Stimulated activated CD8-positive, alpha-beta memory T cell treated with anti-CD3 and anti-CD28 coated beads, Interleukin-12 subunit alpha, Interleukin-12 subunit beta, amount 100 ng/mL, for 1 hour (primary cell): Measurements from ENCODE around the gene STX7.

Source experiments
- DNase-seq: peaks from one replicate; pipeline ENCODE4 v3.0.0-alpha.2; 2020; ENCODE audit warnings: low read depth

The STX7 gene

DNA sequence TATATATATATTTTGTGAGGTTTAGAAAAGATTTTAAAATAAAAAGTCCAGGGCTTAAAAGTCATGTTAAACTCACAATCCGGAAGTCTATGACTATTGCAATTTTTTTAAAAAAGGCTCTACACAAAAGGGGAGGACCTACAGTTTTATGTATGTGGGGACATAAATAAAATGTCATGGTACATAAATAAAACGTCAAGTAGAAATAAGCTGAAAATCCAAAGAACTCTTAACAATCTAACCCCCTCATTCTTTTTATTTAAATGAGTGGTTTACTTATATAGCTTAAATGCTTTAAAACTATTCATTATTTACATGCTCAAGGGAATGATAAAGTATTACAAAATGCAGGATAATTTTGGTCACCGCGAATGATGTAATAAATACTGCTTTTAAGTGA lies 36.2 kb downstream of the STX7 start:
- DNase-seq: no peak

DNA sequence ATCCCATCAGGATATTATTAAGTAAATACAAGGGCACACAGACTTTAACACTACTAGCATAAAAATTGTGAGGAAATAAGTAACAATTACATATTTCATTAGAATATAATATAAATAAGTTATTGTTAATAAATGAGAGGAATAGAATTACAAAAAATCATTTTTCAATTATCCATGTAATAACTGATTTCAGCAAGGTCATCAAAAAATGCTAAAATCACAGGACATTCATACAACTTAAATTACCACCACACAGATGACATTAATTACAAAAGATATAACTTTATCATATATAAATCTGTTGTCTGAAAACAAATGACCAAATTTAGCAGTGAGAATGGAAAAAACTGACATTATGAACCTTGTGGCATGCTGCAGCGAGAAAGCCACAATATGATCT lies 37.0 kb downstream of the STX7 start:
- no peak for DNase-seq

DNA sequence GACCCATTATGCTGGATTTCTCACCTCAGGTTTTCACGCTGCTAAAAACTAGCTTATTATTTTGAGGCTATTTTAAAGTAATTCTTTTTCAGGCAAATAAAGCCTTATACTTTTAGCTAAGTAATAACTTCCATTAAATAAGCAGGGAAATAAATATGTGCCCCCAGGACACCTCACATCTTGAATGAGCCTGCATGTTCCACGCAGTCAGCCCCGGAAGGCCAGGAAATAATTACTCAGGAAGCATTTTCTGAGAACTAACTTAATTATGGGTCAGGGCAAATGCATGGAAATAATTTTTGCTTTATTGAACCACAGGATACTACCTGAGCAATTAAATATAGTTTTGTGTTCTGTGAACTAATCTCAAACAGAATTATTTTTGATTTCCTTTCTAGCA lies 41.1 kb downstream of the STX7 start:
- DNase-seq: no peak

DNA sequence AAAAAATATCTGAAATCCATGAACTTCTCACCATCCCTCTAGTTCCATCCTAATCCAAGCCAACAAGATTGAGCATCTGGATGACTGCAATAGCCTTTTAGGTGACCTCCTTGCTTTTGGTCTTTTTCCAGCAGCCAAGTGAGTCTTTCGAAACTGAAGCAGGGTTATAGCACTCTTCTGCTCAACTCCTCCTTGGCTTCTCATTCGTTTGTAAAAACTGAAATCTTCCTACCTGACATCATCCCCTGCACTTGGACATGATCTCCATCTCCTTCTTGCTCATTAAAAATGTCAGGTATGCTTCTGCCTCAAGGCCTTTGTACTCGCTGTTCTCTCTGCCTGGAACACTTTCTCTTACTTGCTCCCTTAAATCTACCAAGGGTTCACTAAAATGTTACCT lies 46.0 kb downstream of the STX7 start:
- no peak for DNase-seq

DNA sequence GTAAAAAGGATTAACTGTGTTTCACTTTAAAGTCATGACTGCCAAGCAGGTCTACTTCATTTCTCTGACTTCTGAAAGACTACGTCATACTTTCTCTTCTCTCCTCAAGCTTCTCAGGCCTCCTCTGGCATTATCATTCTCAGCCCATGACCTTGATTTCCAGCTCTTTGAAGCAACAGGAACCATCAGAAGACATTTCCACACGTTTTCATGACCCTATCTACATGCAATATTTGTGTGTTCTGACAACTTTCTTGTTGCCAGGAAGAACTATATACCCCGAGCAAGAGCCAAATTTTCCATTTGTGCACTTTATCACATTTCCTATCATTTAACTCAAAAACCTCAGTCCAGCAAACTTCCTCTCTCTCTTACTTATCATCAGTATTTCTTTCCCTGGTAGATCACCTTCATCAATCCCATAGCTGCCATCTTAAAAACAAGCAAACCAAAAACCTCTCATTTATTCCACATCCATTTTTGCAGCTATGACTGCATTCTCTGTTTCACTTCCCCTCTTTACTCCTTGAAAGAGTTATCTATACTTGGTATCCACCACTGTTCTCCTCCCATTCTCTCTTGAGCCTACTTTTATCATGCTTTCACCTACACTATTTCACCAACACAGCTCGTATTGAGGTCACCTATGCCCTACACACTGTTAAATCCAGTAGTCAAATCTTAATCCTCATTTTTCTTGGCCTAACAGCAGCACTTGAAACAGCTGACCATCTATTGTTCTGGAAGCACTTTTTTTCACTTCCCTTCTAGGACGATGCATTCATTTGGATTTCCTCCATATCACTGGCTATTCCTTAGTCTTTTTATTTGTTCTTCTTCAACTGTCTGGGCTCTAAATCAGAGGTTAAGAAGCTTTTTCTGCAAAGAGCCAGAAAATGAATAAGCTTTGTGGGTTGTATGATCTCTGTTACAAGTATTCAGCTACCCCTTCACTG lies 47.1 kb downstream of the STX7 start:
- no peak for DNase-seq

GRCh38 chr6:132464538-132465256 lies 48.2 kb downstream of the STX7 start:
- no peak for DNase-seq

- DNase-seq: no peak
These were observed 51.0 kb downstream of the STX7 start for GRCh38 chr6:132461958-132462357.

GRCh38 chr6:132459605-132459952 lies 53.3 kb downstream of the STX7 start:
- no peak for DNase-seq

DNA sequence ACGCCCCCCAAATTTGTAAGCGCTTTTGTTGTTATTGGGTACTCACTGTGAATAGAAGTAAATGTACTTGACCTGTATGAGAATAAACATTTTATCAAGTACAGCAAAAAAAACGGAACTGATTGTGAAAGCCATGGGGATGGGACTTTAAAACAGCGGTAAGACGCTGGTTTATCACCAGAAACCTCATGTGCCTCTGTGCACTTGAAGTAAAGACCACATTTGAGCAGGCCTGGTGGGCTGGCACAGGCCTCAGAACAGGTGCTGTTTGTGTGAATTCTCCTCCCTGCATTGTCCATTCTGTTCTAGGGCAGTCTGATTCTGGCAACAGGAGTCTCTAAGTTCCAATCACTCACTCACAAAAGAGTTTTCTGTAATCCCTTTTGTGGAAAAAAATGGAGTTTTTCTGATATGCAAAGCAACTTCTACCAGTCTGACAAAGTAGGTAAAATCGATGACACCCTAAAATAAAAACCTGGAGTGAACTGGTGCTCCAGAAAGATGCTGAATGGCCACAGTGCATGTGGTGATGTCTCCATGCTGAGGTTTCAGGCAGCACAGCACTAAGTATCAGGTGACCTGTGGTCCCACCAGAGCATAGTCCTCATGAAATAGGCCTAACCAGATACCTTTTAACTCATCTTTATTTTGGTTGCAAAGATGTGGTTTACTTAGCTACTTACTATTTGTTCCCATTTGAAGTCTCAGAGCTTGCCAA lies 53.9 kb downstream of the STX7 start:
- DNase-seq: no peak

DNA sequence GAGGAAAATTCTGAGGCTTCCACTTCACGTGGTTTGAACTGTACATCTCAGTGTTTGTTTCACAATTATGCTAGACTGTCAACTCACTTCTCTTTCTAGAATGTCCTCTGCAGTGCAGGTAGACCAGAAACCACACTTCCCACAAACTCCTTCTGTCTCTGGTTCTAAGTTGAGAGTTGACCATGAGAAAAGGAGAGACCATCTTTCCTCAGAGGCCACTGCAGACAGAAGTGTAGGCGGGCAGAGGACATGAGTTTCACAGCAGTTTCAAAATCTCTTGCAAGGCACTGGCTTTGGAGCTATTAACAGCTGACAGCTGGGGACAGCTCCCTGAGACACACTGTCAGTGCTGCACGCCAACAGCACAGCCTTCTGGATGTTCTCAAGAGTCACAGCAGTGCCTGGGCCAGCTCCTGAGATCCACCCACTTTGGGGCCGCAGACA lies 56.2 kb downstream of the STX7 start:
- no peak for DNase-seq

DNA sequence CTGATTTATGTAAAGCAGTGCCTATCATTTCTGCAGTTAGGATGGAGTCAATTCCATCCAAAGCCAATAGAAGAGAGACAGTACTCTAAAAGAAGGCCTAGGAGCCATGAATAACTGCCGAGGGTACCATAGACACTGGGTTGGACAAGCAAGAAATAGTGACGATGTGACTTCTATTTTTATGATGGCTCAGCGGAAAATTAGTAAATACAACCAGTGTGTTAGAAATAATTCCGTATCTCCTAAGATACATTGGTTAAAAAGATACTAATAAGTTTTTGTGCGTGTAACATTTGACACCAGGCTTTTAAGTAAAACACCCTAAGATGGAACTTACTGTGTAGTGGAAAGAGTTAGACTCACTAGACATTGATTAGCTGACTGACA lies 66.1 kb downstream of the STX7 start:
- no peak for DNase-seq

DNA sequence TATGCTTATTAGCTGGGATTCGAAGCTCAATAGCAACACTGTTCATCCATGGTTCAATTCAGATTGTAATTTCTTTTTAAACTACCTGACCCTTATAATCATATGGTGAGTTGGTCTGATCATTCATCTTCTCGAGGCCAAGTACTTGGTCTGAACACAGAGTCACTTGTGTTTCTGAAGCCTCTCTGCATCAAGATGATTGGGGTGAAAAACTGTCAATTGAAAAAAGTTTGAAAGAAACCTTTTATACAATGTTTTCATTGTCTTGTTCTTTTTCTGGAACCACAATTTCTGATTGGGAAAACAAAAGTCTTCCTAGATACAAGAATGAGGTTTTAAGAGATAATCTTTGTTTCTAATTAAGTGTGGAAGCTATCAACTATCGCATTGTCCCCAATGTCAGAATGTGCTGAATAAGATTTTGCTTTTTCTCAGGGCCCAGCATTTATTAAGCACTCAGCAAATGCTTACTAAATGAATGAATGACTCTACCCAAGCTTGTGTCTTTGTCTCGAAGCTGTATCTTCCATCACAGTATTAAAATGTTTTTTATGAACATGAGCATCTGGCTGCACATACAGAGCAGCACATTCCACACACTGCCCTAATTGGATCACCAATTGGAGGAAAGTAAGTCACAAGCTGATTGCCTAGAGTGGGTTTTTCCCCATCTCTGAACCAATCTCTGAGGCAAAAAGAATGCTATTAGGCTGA lies 66.6 kb downstream of the STX7 start:
- no peak for DNase-seq

- DNase-seq: no peak
These were observed 67.5 kb downstream of the STX7 start for GRCh38 chr6:132445201-132445951.

GRCh38 chr6:132443206-132443605 lies 69.7 kb downstream of the STX7 start:
- DNase-seq: no peak

DNA sequence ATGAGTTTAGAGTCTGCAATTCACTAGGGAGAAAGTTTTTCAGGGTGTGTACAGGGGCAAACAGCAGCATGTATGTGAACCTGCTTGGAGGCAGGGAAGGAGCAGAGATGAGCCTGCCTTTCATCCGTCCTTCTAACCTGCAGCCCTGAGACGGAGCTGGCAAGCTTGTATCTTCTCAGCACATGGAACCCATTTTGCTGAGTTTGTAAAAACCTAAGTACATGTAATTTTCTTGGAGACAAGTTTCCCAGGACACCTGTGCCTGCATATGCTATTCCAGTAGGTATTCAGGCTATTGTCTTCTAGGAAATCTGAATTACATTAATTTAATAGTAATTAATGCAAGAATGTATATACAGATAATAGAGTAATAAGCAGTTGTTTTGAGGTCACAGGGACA lies 82.8 kb downstream of the STX7 start:
- no peak for DNase-seq

- no peak for DNase-seq
These were observed 87.7 kb downstream of the STX7 start for GRCh38 chr6:132425176-132425575.

GRCh38 chr6:132423839-132424238 lies 89.1 kb downstream of the STX7 start:
- no peak for DNase-seq

DNA sequence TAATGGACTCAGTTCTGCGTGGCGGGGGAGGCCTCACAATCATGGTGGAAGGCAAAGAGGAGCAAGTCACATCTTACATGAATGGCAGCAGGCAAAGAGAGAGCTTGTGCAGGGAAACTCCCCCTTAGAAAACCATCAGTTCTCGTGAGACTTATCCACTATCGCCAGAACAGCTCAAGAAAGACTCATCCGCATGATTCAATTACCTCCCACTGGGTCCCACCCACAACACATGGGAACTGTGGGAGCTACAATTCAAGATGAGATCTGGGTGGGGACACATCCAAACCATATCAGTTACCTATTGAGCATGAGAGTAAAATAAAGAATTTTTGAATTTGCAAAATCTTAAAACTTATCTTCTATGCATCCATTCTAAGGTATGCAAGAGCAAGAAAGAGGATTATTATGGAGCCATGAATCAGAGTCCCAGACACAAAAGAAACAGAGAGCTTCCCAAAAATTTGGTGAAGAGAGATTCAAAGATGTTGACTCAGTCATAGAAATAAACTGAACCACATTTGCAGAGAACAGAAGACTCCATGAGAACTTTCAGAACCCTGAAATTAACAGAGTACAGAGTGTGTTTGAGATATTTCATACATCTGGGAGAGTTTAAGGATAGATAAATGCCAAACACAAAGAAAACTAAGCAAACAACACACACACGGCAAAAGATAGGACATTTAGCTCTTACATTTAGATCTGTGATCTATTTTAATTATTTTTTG lies 94.5 kb downstream of the STX7 start:
- DNase-seq: no peak

GRCh38 chr6:132414761-132415160 lies 98.2 kb downstream of the STX7 start:
- DNase-seq: no peak

DNA sequence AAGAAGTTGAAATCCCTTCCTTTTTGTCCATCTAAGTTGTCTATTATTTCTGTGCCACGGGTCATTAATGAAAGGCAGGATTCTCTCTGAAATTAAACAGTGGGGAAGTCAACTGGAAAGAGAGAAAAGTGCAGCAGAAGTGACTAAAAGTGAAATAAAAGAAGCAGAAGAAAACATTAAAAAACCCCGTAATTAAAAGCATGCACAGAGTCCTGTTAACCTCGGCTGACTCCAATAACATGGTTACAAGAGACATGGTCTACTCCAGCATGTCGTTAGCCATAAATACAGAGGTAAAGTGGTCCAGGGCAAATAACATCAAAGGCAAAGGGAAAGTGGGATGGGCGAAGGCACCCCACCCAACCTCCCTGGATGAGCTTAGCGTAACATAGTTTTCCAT lies 98.6 kb downstream of the STX7 start:
- no peak for DNase-seq

DNA sequence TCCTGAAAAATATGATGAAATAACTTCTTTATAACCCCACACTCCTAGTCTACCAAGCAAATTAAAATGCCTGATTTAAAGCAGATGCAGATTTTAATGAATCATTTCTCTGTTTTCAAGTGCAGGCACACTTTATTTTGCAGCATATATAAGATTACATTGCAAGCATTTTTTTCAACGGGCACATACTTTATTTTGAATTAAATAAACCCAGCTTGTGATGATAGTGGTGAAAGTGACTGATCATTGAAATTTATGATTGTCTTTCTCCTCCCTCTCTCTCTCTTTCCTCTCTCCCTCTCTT lies 99.5 kb downstream of the STX7 start:
- DNase-seq: no peak
